CD4-positive, alpha-beta T cell (primary cell): Measurements from ENCODE around the gene PAFAH1B2. TPM values are rescaled to one million over a fixed set of nuclear protein-coding genes. Genes with fewer than 3 reads are reported as not detected.

Experiments
- ATAC-seq: fragments of 200-7000 bp; cut with Tn5 transposase; one replicate; pipeline ENCODE4 v1.10.0; 2022; ENCODE audit warnings: mild to moderate bottlenecking; ENCODE audit not compliant: poor library complexity
- CTCF ChIA-PET: fragments of 350-600 bp; sonication (Branson Sonifier 250); formaldehyde crosslinking; loops from one replicate; lab custom pipeline; 2021; ENCODE audit warnings: antibody characterized with exemption, inconsistent platforms; lab: Charles Lee
- POLR2A ChIA-PET: fragments of 350-600 bp; sonication (Branson Sonifier 250); formaldehyde crosslinking; loops from one replicate; lab custom pipeline; 2021; ENCODE audit warnings: antibody characterized with exemption, inconsistent platforms; lab: Charles Lee
- DNase-seq, 14 experiments: peaks; one replicate each; pipeline ENCODE4 v3.0.0-alpha.2; 2013 to 2020; ENCODE audit warnings: mixed read lengths in 2 of 14
- H3K27ac ChIP-seq, 2 donors: one replicate each; pipeline versions ENCODE4 v1.5.1 to v1.7.0; 2013; ENCODE audit warnings: low read length in 2 of 2, low read depth in 1 of 2, mild to moderate bottlenecking in 1 of 2
- H3K27me3 ChIP-seq, 2 experiments: 1 replicate in 1 of 2; 2 replicates in 1 of 2; pipeline versions ENCODE4 v1.6.1 to v1.7.0; 2013; ENCODE audit warnings: low read length in 2 of 2, control low read depth in 1 of 2, mild to moderate bottlenecking in 1 of 2, moderate library complexity in 1 of 2; ENCODE audit not compliant: insufficient read depth in 2 of 2, control insufficient read depth in 1 of 2
- H3K36me3 ChIP-seq: one replicate; pipeline ENCODE4 v1.6.1; 2013; ENCODE audit warnings: low read length, control low read depth; ENCODE audit not compliant: insufficient read depth
- H3K4me1 ChIP-seq: one replicate; pipeline ENCODE4 v1.6.1; 2013; ENCODE audit warnings: low read length, control low read depth; ENCODE audit not compliant: insufficient read depth
- H3K4me3 ChIP-seq: one replicate; pipeline ENCODE4 v1.5.1; 2013; ENCODE audit warnings: mild to moderate bottlenecking, low read length, moderate library complexity
- H3K9me3 ChIP-seq, 2 experiments: 1 replicate in 1 of 2; 2 replicates in 1 of 2; pipeline versions ENCODE4 v1.6.1 to v1.7.0; 2013; ENCODE audit warnings: low read length in 2 of 2, mild to moderate bottlenecking in 2 of 2, control low read depth in 1 of 2, moderate library complexity in 1 of 2; ENCODE audit not compliant: control insufficient read depth in 1 of 2, insufficient read depth in 1 of 2
- H3K27ac Mint-ChIP-seq: one replicate; pipeline ENCODE4 v1.8.0; 2020; ENCODE audit warnings: mixed read lengths
- H3K27me3 Mint-ChIP-seq: one replicate; pipeline ENCODE4 v1.8.0; 2021; ENCODE audit warnings: mixed read lengths
- H3K36me3 Mint-ChIP-seq: one replicate; pipeline ENCODE4 v1.8.0; 2021; ENCODE audit warnings: low read depth, mixed read lengths
- H3K4me1 Mint-ChIP-seq: one replicate; pipeline ENCODE4 v1.8.0; 2021; ENCODE audit warnings: low read depth, mixed read lengths
- H3K4me3 Mint-ChIP-seq: one replicate; pipeline ENCODE4 v1.8.0; 2020; ENCODE audit warnings: mild to moderate bottlenecking, mixed read lengths
- H3K9me3 Mint-ChIP-seq: one replicate; pipeline ENCODE4 v1.8.0; 2020; ENCODE audit warnings: mixed read lengths
- intact Hi-C, 2 experiments: fragments of 100-400 bp; cut with DNase I in 1 of 2; cut with micrococcal nuclease in 1 of 2; formaldehyde crosslinking; loops; one replicate each; pipeline versions ENCODE4 v1.15.1 to v1.9.0; 2023 to 2025; cut with DNase I, micrococcal nuclease
- total RNA-seq, 174 experiments: library from RNA in 2 of 174; stranded (reverse) in 2 of 174; gene quantifications; one replicate each; pipeline ENCODE4 v1.2.3 and lab custom pipeline; 2021 to 2026
- TF ChIP-seq, protein P1 (sequence below): fragments of 200-600 bp; IDR thresholded peaks from one replicate; pipeline ENCODE4 v1.8.0; 2022; ENCODE audit warnings: antibody characterized with exemption, mild to moderate bottlenecking

The PAFAH1B2 gene
- total RNA-seq, 2 experiments from 2014 or later = 44.3 to 45.6 TPM

DNA sequence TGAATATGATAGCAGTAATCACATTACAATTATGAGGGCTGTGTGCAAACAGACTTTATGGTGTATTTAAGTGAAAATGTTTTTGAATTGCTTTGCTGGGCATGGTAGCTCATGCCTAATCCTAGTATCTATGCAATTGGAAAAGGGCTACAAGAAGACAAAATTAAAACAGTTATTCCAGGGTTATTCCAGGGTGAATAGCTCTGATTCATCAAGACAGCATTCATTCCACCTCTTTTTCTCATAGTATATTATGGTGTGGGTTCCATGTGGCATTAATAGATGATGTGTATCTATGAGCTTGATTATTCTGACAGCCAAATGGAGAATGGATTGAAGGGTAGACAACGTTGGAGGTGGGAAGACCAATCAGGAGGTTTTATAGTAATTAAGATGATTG is 22.4 kb downstream of the PAFAH1B2 start:
- TF ChIP-seq, protein P1, sequence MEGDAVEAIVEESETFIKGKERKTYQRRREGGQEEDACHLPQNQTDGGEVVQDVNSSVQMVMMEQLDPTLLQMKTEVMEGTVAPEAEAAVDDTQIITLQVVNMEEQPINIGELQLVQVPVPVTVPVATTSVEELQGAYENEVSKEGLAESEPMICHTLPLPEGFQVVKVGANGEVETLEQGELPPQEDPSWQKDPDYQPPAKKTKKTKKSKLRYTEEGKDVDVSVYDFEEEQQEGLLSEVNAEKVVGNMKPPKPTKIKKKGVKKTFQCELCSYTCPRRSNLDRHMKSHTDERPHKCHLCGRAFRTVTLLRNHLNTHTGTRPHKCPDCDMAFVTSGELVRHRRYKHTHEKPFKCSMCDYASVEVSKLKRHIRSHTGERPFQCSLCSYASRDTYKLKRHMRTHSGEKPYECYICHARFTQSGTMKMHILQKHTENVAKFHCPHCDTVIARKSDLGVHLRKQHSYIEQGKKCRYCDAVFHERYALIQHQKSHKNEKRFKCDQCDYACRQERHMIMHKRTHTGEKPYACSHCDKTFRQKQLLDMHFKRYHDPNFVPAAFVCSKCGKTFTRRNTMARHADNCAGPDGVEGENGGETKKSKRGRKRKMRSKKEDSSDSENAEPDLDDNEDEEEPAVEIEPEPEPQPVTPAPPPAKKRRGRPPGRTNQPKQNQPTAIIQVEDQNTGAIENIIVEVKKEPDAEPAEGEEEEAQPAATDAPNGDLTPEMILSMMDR = no peak
- Mint-ChIP-seq H3K27me3 (no peaks in the 10 kb centered on the region), H3K4me1 (no peaks in the 10 kb centered on the region), H3K4me3 (no peak overlapping the region), H3K36me3 (peaks cover 88% of the 10 kb centered on the region), H3K27ac (peak overlapping the region; percentile 4), H3K9me3 (no peaks in the 10 kb centered on the region)
- Histone ChIP-seq H3K9me3 (no peaks in the 10 kb centered on the region), H3K4me1 (no peaks in the 10 kb centered on the region), H3K36me3 (peaks cover 74% of the 10 kb centered on the region), H3K27ac (no peak overlapping the region), H3K4me3 (no peak overlapping the region), H3K27me3 (no peaks in the 10 kb centered on the region)
- CTCF ChIA-PET = interaction anchor here (1.0 to 1.5 kb wide), 2 partner anchors 10 to 14 kb away, joined by 3 to 4 read pairs; no protein-coding TSS in a partner anchor
- ATAC-seq (no peak), DNase-seq (no peak)
- intact Hi-C loops = no loop called here
- POLR2A ChIA-PET = interaction anchor here (1.6 kb wide), 1 partner anchor 12 kb away, joined by 7 read pairs; the partner anchor contains the start of gene SIDT2

DNA sequence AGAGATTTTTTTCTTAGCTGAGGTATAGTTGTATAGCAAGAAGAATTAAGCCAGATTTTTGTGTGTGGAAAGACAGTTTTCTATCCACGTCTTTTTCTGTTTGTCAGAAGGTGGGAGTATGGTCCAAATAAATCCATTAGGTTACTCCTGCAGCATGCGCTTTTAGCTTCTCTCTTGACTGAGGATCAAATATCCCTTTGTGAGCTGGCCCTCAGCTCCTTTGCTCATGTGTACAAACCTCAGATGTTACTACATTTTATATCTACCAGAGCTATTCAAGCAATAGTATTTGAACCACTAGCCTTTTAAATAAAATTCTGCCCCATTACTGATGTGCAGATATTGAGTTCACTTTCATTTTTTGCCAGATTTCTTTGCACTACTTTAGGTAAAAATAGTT is 25.6 kb downstream of the PAFAH1B2 start:
- Mint-ChIP-seq H3K27ac (peak overlapping the region; percentile 28), H3K4me1 (peaks cover 10% of the 10 kb centered on the region), H3K36me3 (peaks cover 56% of the 10 kb centered on the region), H3K27me3 (no peaks in the 10 kb centered on the region), H3K9me3 (no peaks in the 10 kb centered on the region), H3K4me3 (no peak overlapping the region)
- ATAC-seq = no peak
- TF ChIP-seq, protein P1 = no peak
- intact Hi-C loops = no loop called here
- no peak for DNase-seq
- ChIA-PET CTCF (interaction anchor here (0.7 to 1.2 kb wide), 2 partner anchors 9 to 354 kb away, joined by 3 read pairs; partner anchors contain the start of gene SIDT2), POLR2A (no interaction called here)
- H3K4me1 ChIP-seq = no peaks in the 10 kb centered on the region
- H3K27me3 ChIP-seq = no peaks in the 10 kb centered on the region
- peaks cover 47% of the 10 kb centered on the region for H3K36me3 ChIP-seq
- H3K9me3 ChIP-seq = no peaks in the 10 kb centered on the region
- H3K27ac ChIP-seq = no peak overlapping the region
- no peak overlapping the region for H3K4me3 ChIP-seq

GRCh38 chr11:117170210-117170609 is 26.1 kb downstream of the PAFAH1B2 start:
- Histone ChIP-seq H3K4me1 (no peaks in the 10 kb centered on the region), H3K36me3 (peaks cover 44% of the 10 kb centered on the region), H3K4me3 (no peak overlapping the region), H3K9me3 (no peaks in the 10 kb centered on the region), H3K27ac (no peak overlapping the region), H3K27me3 (no peaks in the 10 kb centered on the region)
- TF ChIP-seq, protein P1 = no peak
- H3K4me1 Mint-ChIP-seq = peaks cover 10% of the 10 kb centered on the region
- intact Hi-C loops = no loop called here
- H3K27me3 Mint-ChIP-seq = no peaks in the 10 kb centered on the region
- no peak overlapping the region for H3K27ac Mint-ChIP-seq
- H3K4me3 Mint-ChIP-seq = no peak overlapping the region
- ATAC-seq (no peak), DNase-seq (no peak)
- peaks cover 54% of the 10 kb centered on the region for H3K36me3 Mint-ChIP-seq
- no peaks in the 10 kb centered on the region for H3K9me3 Mint-ChIP-seq
- ChIA-PET POLR2A (interaction anchor here (3.0 kb wide), 1 partner anchor 26 kb away, joined by 16 read pairs; the partner anchor contains the start of gene PAFAH1B2), CTCF (interaction anchor here (0.7 to 1.2 kb wide), 3 partner anchors 8 to 354 kb away, joined by 3 read pairs; partner anchors contain the start of gene SIDT2)
